IMR-90 (cell line): ENCODE measurements around the gene KMT2C.
"Not testable (repeated sequence)": the region's sequence is repeated elsewhere in the genome, so short reads cannot be mapped to it uniquely, and the experiment has no call there.

Experiments used
- CTCF ChIP-seq: conservative IDR thresholded peaks from 2 replicates; pipeline ENCODE4 v1.5.1; 2012; ENCODE audit warnings: mild to moderate bottlenecking, low read depth, low read length, improper control_type of control experiment
- POLR2A ChIP-seq: IDR thresholded peaks from 2 replicates; pipeline ENCODE4 v1.6.1; 2012; ENCODE audit warnings: mild to moderate bottlenecking, low read depth, low read length
- RAD21 ChIP-seq: IDR thresholded peaks from 2 replicates; pipeline ENCODE4 v1.6.1; 2012; ENCODE audit warnings: low read length, improper control_type of control experiment
- RFX5 ChIP-seq: IDR thresholded peaks from 2 replicates; pipeline ENCODE4 v1.8.0; 2012; ENCODE audit warnings: low read depth, mild to moderate bottlenecking, low read length, moderate library complexity
- USF2 ChIP-seq: fragments of 150-350 bp; IDR thresholded peaks from 2 replicates; pipeline ENCODE4 v1.6.1; 2017; ENCODE audit warnings: mild to moderate bottlenecking, antibody characterized with exemption, low read length, low read depth
- TF ChIP-seq, protein P1 (sequence below): fragments of 150-350 bp; IDR thresholded peaks from 2 replicates; pipeline ENCODE4 v1.6.1; 2016; ENCODE audit warnings: low read depth, mild to moderate bottlenecking, low read length, moderate library complexity, borderline replicate concordance

- TF ChIP-seq POLR2A, CTCF, USF2, RAD21, RFX5: not testable (repeated sequence)
- TF ChIP-seq, protein P1, sequence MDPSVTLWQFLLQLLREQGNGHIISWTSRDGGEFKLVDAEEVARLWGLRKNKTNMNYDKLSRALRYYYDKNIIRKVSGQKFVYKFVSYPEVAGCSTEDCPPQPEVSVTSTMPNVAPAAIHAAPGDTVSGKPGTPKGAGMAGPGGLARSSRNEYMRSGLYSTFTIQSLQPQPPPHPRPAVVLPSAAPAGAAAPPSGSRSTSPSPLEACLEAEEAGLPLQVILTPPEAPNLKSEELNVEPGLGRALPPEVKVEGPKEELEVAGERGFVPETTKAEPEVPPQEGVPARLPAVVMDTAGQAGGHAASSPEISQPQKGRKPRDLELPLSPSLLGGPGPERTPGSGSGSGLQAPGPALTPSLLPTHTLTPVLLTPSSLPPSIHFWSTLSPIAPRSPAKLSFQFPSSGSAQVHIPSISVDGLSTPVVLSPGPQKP: not testable (repeated sequence)
These were observed 2.2 kb upstream of the KMT2C start for GRCh38 chr7:152438017-152438416.
